Breast epithelium (tissue), 3 donors: ENCODE data around the gene ZNF587B.
"Not testable (repeated sequence)": the region's sequence is repeated elsewhere in the genome, so short reads cannot be mapped to it uniquely, and the experiment has no call there.

Source experiments
- POLR2A ChIP-seq: fragments of 450-650 bp; IDR thresholded peaks from one replicate; pipeline ENCODE4 v1.6.1; 2016; ENCODE audit warnings: antibody characterized with exemption, mild to moderate bottlenecking, moderate library complexity
- TF ChIP-seq, protein P1 (sequence below), 3 donors: fragments of 450-650 bp; IDR thresholded peaks; one replicate each; pipeline ENCODE4 v1.5.1; 2016 to 2017; ENCODE audit warnings: antibody characterized with exemption in 3 of 3, mild to moderate bottlenecking in 3 of 3, moderate library complexity in 3 of 3

DNA sequence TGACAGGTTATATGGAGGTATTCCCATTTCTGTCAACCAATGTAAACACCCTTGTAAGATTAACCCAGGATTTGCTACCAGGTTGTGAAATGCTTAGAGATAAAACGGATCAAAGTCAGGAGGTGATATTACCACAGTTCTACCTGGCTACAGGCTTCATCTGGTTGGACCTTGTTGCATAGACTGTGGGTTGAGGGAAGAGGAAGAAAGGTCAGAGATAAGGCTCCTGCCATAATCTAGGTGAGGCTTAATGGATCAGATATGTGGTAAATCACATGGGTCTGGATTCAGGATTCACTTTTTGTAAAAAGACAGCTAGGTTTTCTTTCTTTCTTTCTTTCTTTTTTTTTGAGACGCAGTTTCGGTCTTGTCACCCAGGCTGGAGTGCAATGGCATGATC is 8.6 kb upstream of the ZNF587B start:
- TF ChIP-seq, protein P1, sequence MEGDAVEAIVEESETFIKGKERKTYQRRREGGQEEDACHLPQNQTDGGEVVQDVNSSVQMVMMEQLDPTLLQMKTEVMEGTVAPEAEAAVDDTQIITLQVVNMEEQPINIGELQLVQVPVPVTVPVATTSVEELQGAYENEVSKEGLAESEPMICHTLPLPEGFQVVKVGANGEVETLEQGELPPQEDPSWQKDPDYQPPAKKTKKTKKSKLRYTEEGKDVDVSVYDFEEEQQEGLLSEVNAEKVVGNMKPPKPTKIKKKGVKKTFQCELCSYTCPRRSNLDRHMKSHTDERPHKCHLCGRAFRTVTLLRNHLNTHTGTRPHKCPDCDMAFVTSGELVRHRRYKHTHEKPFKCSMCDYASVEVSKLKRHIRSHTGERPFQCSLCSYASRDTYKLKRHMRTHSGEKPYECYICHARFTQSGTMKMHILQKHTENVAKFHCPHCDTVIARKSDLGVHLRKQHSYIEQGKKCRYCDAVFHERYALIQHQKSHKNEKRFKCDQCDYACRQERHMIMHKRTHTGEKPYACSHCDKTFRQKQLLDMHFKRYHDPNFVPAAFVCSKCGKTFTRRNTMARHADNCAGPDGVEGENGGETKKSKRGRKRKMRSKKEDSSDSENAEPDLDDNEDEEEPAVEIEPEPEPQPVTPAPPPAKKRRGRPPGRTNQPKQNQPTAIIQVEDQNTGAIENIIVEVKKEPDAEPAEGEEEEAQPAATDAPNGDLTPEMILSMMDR (IDR thresholded peaks at IDR 0.05), result not testable (repeated sequence)
- not testable (repeated sequence) for TF ChIP-seq POLR2A
